K562 (cell line): ENCODE measurements around the gene ABHD16A. TPM values are rescaled to one million over a fixed set of nuclear protein-coding genes. Genes with fewer than 3 reads are reported as not detected.

Experiments
- ATF6 ChIP-seq: sonication (generic); formaldehyde crosslinking; IDR thresholded peaks from 2 replicates; pipeline ENCODE4 v1.4.0; 2020; ENCODE audit warnings: mild to moderate bottlenecking, missing genetic modification reagents
- ELF1 ChIP-seq: fragments of 200-800 bp; sonication (Bioruptor generic); IDR thresholded peaks from 2 replicates; pipeline ENCODE4 v1.6.1; 2016; ENCODE audit warnings: missing genetic modification characterization, missing compliant biosample characterization
- ETS1 ChIP-seq: conservative IDR thresholded peaks from 2 replicates; pipeline ENCODE4 v1.6.1; 2011; ENCODE audit warnings: low read depth, mild to moderate bottlenecking, low read length; ENCODE audit not compliant: control insufficient read depth
- FOXK2 ChIP-seq, 2 experiments: fragments of 450-650 bp; IDR thresholded peaks in 1 of 2; conservative IDR thresholded peaks in 1 of 2; 2 replicates each; pipeline ENCODE4 v1.6.1; 2016; ENCODE audit warnings: low read depth in 2 of 2, mild to moderate bottlenecking in 1 of 2
- JUND ChIP-seq, 2 experiments: IDR thresholded peaks; 2 replicates in 1 of 2; 3 replicates in 1 of 2; pipeline ENCODE4 v1.6.1; 2011; ENCODE audit warnings: borderline replicate concordance in 2 of 2, low read depth in 2 of 2, low read length in 2 of 2, improper control_type of control experiment in 1 of 2, missing biosample characterization in 1 of 2, missing genetic modification characterization in 1 of 2, missing genetic modification reagents in 1 of 2
- MTA1 ChIP-seq: fragments of 450-650 bp; IDR thresholded peaks from 2 replicates; pipeline ENCODE4 v1.6.1; 2017; ENCODE audit warnings: borderline replicate concordance
- MXI1 ChIP-seq: IDR thresholded peaks from 2 replicates; pipeline ENCODE4 v1.6.1; 2011; ENCODE audit warnings: low read depth, mild to moderate bottlenecking, improper control_type of control experiment, low read length
- RFX5 ChIP-seq: IDR thresholded peaks from 2 replicates; pipeline ENCODE4 v1.6.1; 2011; ENCODE audit warnings: low read depth, mild to moderate bottlenecking, improper control_type of control experiment, low read length
- RNF2 ChIP-seq: sonication (generic); IDR thresholded peaks from 2 replicates; pipeline ENCODE4 v1.6.1; 2016
- SAFB ChIP-seq: fragments of 200-400 bp; formaldehyde crosslinking; IDR thresholded peaks from 2 replicates; pipeline ENCODE4 v1.6.1; 2017; ENCODE audit warnings: low read depth, low read length, borderline replicate concordance
- SIRT6 ChIP-seq: IDR thresholded peaks from one replicate; pipeline ENCODE4 v1.6.1; 2012; ENCODE audit warnings: low read depth, mild to moderate bottlenecking, control low read depth, inconsistent platforms, low read length, moderate library complexity
- SLC30A9 ChIP-seq: fragments of 250-450 bp; sonication (Bioruptor Pico); IDR thresholded peaks from 2 replicates; pipeline ENCODE4 v1.8.0; 2022; ENCODE audit warnings: mild to moderate bottlenecking, moderate library complexity
- TEAD4 ChIP-seq, 2 experiments: sonication (generic) in 1 of 2; formaldehyde crosslinking in 1 of 2; IDR thresholded peaks; 2 replicates each; pipeline versions ENCODE4 v1.6.1 to v1.8.0; 2012 to 2022; ENCODE audit warnings: borderline replicate concordance in 1 of 2, inconsistent platforms in 1 of 2, low read length in 1 of 2, mild to moderate bottlenecking in 1 of 2, missing genetic modification reagents in 1 of 2
- ZBTB8A ChIP-seq: fragments of 450-650 bp; IDR thresholded peaks from 2 replicates; pipeline ENCODE4 v1.6.1; 2018; ENCODE audit warnings: mild to moderate bottlenecking, moderate library complexity; ENCODE audit not compliant: partially characterized antibody
- ZFP36 ChIP-seq: fragments of 150-350 bp; IDR thresholded peaks from 2 replicates; pipeline ENCODE4 v1.6.1; 2018; ENCODE audit warnings: low read length, low read depth; ENCODE audit not compliant: partially characterized antibody
- ZNF277 ChIP-seq: fragments of 250-450 bp; sonication (Bioruptor Pico); IDR thresholded peaks from 2 replicates; pipeline ENCODE4 v1.8.0; 2022; ENCODE audit warnings: inconsistent platforms, mild to moderate bottlenecking, moderate library complexity, borderline replicate concordance
- ZNF507 ChIP-seq: conservative IDR thresholded peaks from 2 replicates; pipeline ENCODE4 v1.6.1; 2017; ENCODE audit warnings: missing genetic modification characterization, missing compliant biosample characterization
- ZNF589 ChIP-seq: fragments of 200-800 bp; sonication (Bioruptor generic); IDR thresholded peaks from 2 replicates; pipeline ENCODE4 v1.6.1; 2016; ENCODE audit warnings: low read depth, missing genetic modification characterization, missing compliant biosample characterization
- ZNF740 ChIP-seq, 3 experiments: fragments of 200-800 bp in 1 of 3; sonication (Bioruptor generic) in 1 of 3; sonication (generic) in 1 of 3; formaldehyde crosslinking in 1 of 3; IDR thresholded peaks; 2 replicates each; pipeline versions ENCODE4 v1.6.1 to v1.8.0; 2016 to 2022; ENCODE audit warnings: mild to moderate bottlenecking in 2 of 3, missing compliant biosample characterization in 2 of 3, missing genetic modification characterization in 2 of 3, missing genetic modification reagents in 1 of 3
- ZNF76 ChIP-seq: fragments of 250-450 bp; sonication (Bioruptor Pico); IDR thresholded peaks from 2 replicates; pipeline ENCODE4 v1.4.0; 2020; ENCODE audit warnings: mild to moderate bottlenecking, moderate library complexity, borderline replicate concordance
- ZNF778 ChIP-seq: fragments of 450-650 bp; formaldehyde crosslinking; IDR thresholded peaks from 2 replicates; pipeline ENCODE4 v1.4.0; 2020; ENCODE audit warnings: mild to moderate bottlenecking, moderate library complexity
- polyA plus RNA-seq, 8 experiments: library from polyadenylated mRNA; depleted of rRNA in 4 of 8; stranded (reverse) in 5 of 8; unstranded in 3 of 8; fragments of >200 nt; fragmentation: Nextera tagmentation in 2 of 8; fragmentation: Illumina TruSeq in 1 of 8; extraction: Ambion mirVana in 2 of 8; extraction: Trizol in 1 of 8; gene quantifications; 2 replicates each; pipeline versions ENCODE4 v1.2.1 to v1.2.3, GENCODE V29; 2011 to 2014; ENCODE audit warnings: inconsistent platforms in 1 of 8, missing spikeins in 1 of 8
- total RNA-seq, 7 experiments: library from RNA; depleted of rRNA in 6 of 7; stranded (reverse); fragments of >200 nt in 6 of 7; fragmentation: Illumina TruSeq in 2 of 7; extraction: Trizol in 2 of 7; gene quantifications; 2 replicates each; pipeline versions ENCODE4 v1.2.1 to v1.2.3, GENCODE V29; 2011 to 2021; ENCODE audit warnings: low replicate concordance in 1 of 7

Gene ABHD16A
- total and polyA plus RNA-seq, 9 of the 15 experiments (the other 6 are each of a cell fraction or from before 2014, with no cell fraction given): 25.8 to 120 (median 81.6) TPM

GRCh38 chr6:31729515-31729978, 26.4 kb upstream of the ABHD16A start (continued):
- TF ChIP-seq ATF6: peak; percentile 12; the same call in 1 of the 2 replicates
- TF ChIP-seq ZNF778 (CRISPR knock-in tag): no peak
- TF ChIP-seq MTA1: peak; percentile 58; the same call in 1 of the 2 replicates
- no peak for TF ChIP-seq SAFB
- TF ChIP-seq FOXK2 (conservative IDR thresholded peaks at IDR 0.05 in 1 of 2, IDR thresholded peaks at IDR 0.05 in 1 of 2; ENCODE audit: low read depth in 2 of 2): no peak
- TF ChIP-seq RFX5: no peak
- TF ChIP-seq ELF1 (tag): no peak
- TF ChIP-seq ZNF277 (CRISPR knock-in tag): no peak
- TF ChIP-seq ETS1: 0 out of 2 replicates have a peak, but pooled peaks have one; percentile 28
- no peak for TF ChIP-seq ZBTB8A
- TF ChIP-seq ZNF507 (tag): no peak
- TF ChIP-seq ZNF740 (CRISPR knock-in tag; IDR thresholded peaks at IDR 0.05): no peak
- no peak for TF ChIP-seq ZNF740 (tag; IDR thresholded peaks at IDR 0.05)
- TF ChIP-seq MXI1: 0 out of 2 replicates have a peak, but pooled peaks have one; percentile 65
- peak; percentile 1 for TF ChIP-seq ZFP36
- peak; percentile 54 for TF ChIP-seq TEAD4 (IDR thresholded peaks at IDR 0.05; ENCODE audit: low read length)
- TF ChIP-seq TEAD4 (CRISPR knock-in tag; IDR thresholded peaks at IDR 0.05; ENCODE audit: borderline replicate concordance): peak; percentile 94; the same call in 1 of the 2 replicates
- no peak for TF ChIP-seq ZNF589
- 0 out of 2 replicates have a peak, but pooled peaks have one; percentile 16 for TF ChIP-seq SLC30A9 (CRISPR knock-in tag)
- TF ChIP-seq RNF2: no peak
- peak; percentile 66 for TF ChIP-seq JUND (IDR thresholded peaks at IDR 0.05; ENCODE audit: borderline replicate concordance, low read depth, low read length)
- TF ChIP-seq JUND (tag; IDR thresholded peaks at IDR 0.05; ENCODE audit: borderline replicate concordance, low read depth, low read length): peak; percentile 77; the same call in 2 of the 3 replicates
- 0 out of 2 replicates have a peak, but pooled peaks have one; percentile 14 for TF ChIP-seq ZNF76
- peak; percentile 18 for TF ChIP-seq SIRT6
